Subcutaneous abdominal adipose tissue (tissue), 5 donors: ENCODE measurements around the gene DEFB131A.
"Not testable (repeated sequence)": the region's sequence is repeated elsewhere in the genome, so short reads cannot be mapped to it uniquely, and the experiment has no call there.

ENCODE experiments used
- H3K27ac ChIP-seq: one replicate; pipeline ENCODE4 v1.7.0; 2013; ENCODE audit warnings: low read depth, mild to moderate bottlenecking, inconsistent platforms, low read length, moderate library complexity
- H3K27me3 ChIP-seq, 5 donors: one replicate each; pipeline ENCODE4 v1.7.0; 2013; ENCODE audit warnings: low read length in 5 of 5, inconsistent platforms in 1 of 5; ENCODE audit not compliant: control insufficient read depth in 5 of 5, insufficient read depth in 4 of 5
- H3K36me3 ChIP-seq, 5 donors: one replicate each; pipeline ENCODE4 v1.7.0; 2013; ENCODE audit warnings: low read length in 5 of 5; ENCODE audit not compliant: control insufficient read depth in 5 of 5, insufficient read depth in 5 of 5
- H3K4me1 ChIP-seq, 5 donors: one replicate each; pipeline ENCODE4 v1.7.0; 2013; ENCODE audit warnings: low read length in 5 of 5, mild to moderate bottlenecking in 3 of 5, moderate library complexity in 1 of 5; ENCODE audit not compliant: control insufficient read depth in 5 of 5, insufficient read depth in 5 of 5
- H3K4me3 ChIP-seq, 5 donors: one replicate each; pipeline ENCODE4 v1.7.0; 2013; ENCODE audit warnings: low read length in 5 of 5, low read depth in 1 of 5
- H3K9ac ChIP-seq, 5 donors: one replicate each; pipeline ENCODE4 v1.7.0; 2013; ENCODE audit warnings: low read length in 5 of 5, mild to moderate bottlenecking in 4 of 5, moderate library complexity in 3 of 5
- H3K9me3 ChIP-seq, 5 donors: one replicate each; pipeline ENCODE4 v1.7.0; 2013; ENCODE audit warnings: low read length in 5 of 5; ENCODE audit not compliant: control insufficient read depth in 5 of 5
- donor health status: healthy.
- donor health status: healthy.
- donor health status: healthy.
- donor health status: healthy.
- donor health status: healthy.

DEFB131A gene

GRCh38 chr4:9452251-9452650, 8.0 kb downstream of the DEFB131A start:
- not testable (repeated sequence) for H3K4me1 ChIP-seq, H3K27me3 ChIP-seq, H3K36me3 ChIP-seq, H3K9me3 ChIP-seq, H3K4me3 ChIP-seq, H3K9ac ChIP-seq, H3K27ac ChIP-seq

- not testable (repeated sequence) for H3K9me3 ChIP-seq, H3K36me3 ChIP-seq, H3K27ac ChIP-seq, H3K9ac ChIP-seq, H3K4me1 ChIP-seq, H3K4me3 ChIP-seq, H3K27me3 ChIP-seq
These were observed 10.1 kb downstream of the DEFB131A start for GRCh38 chr4:9454284-9454683.

GRCh38 chr4:9455046-9455445, 10.8 kb downstream of the DEFB131A start:
- not testable (repeated sequence) for H3K4me1 ChIP-seq, H3K27ac ChIP-seq, H3K4me3 ChIP-seq, H3K36me3 ChIP-seq, H3K9ac ChIP-seq, H3K27me3 ChIP-seq, H3K9me3 ChIP-seq

- H3K4me1 ChIP-seq, H3K27me3 ChIP-seq, H3K9me3 ChIP-seq, H3K9ac ChIP-seq, H3K27ac ChIP-seq, H3K36me3 ChIP-seq, H3K4me3 ChIP-seq: not testable (repeated sequence)
These were observed 35.3 kb downstream of the DEFB131A start for GRCh38 chr4:9479466-9479865.

- H3K36me3 ChIP-seq, H3K4me1 ChIP-seq, H3K9me3 ChIP-seq, H3K27me3 ChIP-seq, H3K9ac ChIP-seq, H3K4me3 ChIP-seq, H3K27ac ChIP-seq: not testable (repeated sequence)
These were observed 35.9 kb downstream of the DEFB131A start for GRCh38 chr4:9480066-9480465.

GRCh38 chr4:9482871-9483270, 38.7 kb downstream of the DEFB131A start:
- H3K27me3 ChIP-seq, H3K4me1 ChIP-seq, H3K4me3 ChIP-seq, H3K9me3 ChIP-seq, H3K36me3 ChIP-seq, H3K27ac ChIP-seq, H3K9ac ChIP-seq: not testable (repeated sequence)

- not testable (repeated sequence) for H3K27ac ChIP-seq, H3K9ac ChIP-seq, H3K4me3 ChIP-seq, H3K4me1 ChIP-seq, H3K36me3 ChIP-seq, H3K9me3 ChIP-seq, H3K27me3 ChIP-seq
These were observed 39.5 kb downstream of the DEFB131A start for GRCh38 chr4:9483682-9484081.

- H3K27ac ChIP-seq, H3K4me3 ChIP-seq, H3K9ac ChIP-seq, H3K4me1 ChIP-seq, H3K9me3 ChIP-seq, H3K27me3 ChIP-seq, H3K36me3 ChIP-seq: not testable (repeated sequence)
These were observed 42.7 kb downstream of the DEFB131A start for GRCh38 chr4:9486880-9487279.

- H3K27ac ChIP-seq, H3K4me3 ChIP-seq, H3K9me3 ChIP-seq, H3K9ac ChIP-seq, H3K27me3 ChIP-seq, H3K36me3 ChIP-seq, H3K4me1 ChIP-seq: not testable (repeated sequence)
These were observed 44.6 kb downstream of the DEFB131A start for GRCh38 chr4:9488796-9489195.

GRCh38 chr4:9490496-9490895, 46.3 kb downstream of the DEFB131A start:
- H3K4me1 ChIP-seq, H3K9me3 ChIP-seq, H3K36me3 ChIP-seq, H3K9ac ChIP-seq, H3K27me3 ChIP-seq, H3K4me3 ChIP-seq, H3K27ac ChIP-seq: not testable (repeated sequence)

- not testable (repeated sequence) for H3K36me3 ChIP-seq, H3K9me3 ChIP-seq, H3K9ac ChIP-seq, H3K27me3 ChIP-seq, H3K4me3 ChIP-seq, H3K27ac ChIP-seq, H3K4me1 ChIP-seq
These were observed 46.8 kb downstream of the DEFB131A start for GRCh38 chr4:9490986-9491385.
